H1 (cell line): ENCODE data around the gene LTA. TPM values are rescaled to one million over a fixed set of nuclear protein-coding genes. Genes with fewer than 3 reads are reported as not detected.

ENCODE experiments used
- CTCF ChIA-PET: fragments of 300-600 bp; sonication (Branson Sonifier 250); formaldehyde crosslinking; loops from one replicate; lab custom pipeline; 2021; ENCODE audit not compliant: partially characterized antibody; lab: Charles Lee
- POLR2A ChIA-PET: fragments of 300-600 bp; sonication (Branson Sonifier 250); formaldehyde crosslinking; loops from one replicate; lab custom pipeline; 2021; ENCODE audit warnings: inconsistent platforms; ENCODE audit not compliant: partially characterized antibody; lab: Charles Lee
- DNase-seq, 2 experiments: peaks; one replicate each; pipeline versions ENCODE4 v3.0.0 to v3.0.0-alpha.2; 2010 to 2022; ENCODE audit warnings: low spot score in 2 of 2, low read depth in 1 of 2, mixed read lengths in 1 of 2
- FAIRE-seq: peaks from 2 replicates; lab custom pipeline; 2011; peaks lifted over from hg19 to GRCh38; lab: Jason Lieb, UNC
- H2AFZ ChIP-seq: 2 replicates; pipeline ENCODE4 v1.8.1; 2012; ENCODE audit warnings: low read length, inconsistent platforms
- H2AK5ac ChIP-seq: 2 replicates; pipeline ENCODE4 v1.6.1; 2013; ENCODE audit warnings: low read depth, low read length
- H2BK120ac ChIP-seq: replicated peaks from 2 replicates; pipeline ENCODE3; 2013; ENCODE audit warnings: low read depth, low read length, inconsistent platforms
- H2BK12ac ChIP-seq: 2 replicates; pipeline ENCODE4 v1.6.1; 2013; ENCODE audit warnings: low read depth, low read length
- H2BK15ac ChIP-seq: 2 replicates; pipeline ENCODE4 v1.6.1; 2013; ENCODE audit warnings: low read length
- H2BK20ac ChIP-seq: 2 replicates; pipeline ENCODE4 v1.6.1; 2013; ENCODE audit warnings: low read length
- H2BK5ac ChIP-seq: 2 replicates; pipeline ENCODE4 v1.6.1; 2013; ENCODE audit warnings: low read depth, low read length
- H3K14ac ChIP-seq: 2 replicates; pipeline ENCODE4 v1.6.1; 2013; ENCODE audit warnings: inconsistent platforms; ENCODE audit not compliant: insufficient read length
- H3K18ac ChIP-seq: 2 replicates; pipeline ENCODE4 v1.6.1; 2013; ENCODE audit warnings: low read length; ENCODE audit errors: extremely low read depth
- H3K23ac ChIP-seq: 2 replicates; pipeline ENCODE4 v1.6.1; 2013; ENCODE audit warnings: inconsistent platforms; ENCODE audit not compliant: insufficient read length
- H3K23me2 ChIP-seq: 2 replicates; pipeline ENCODE4 v1.6.1; 2013; ENCODE audit warnings: low read depth, low read length
- H3K27ac ChIP-seq: 2 replicates; pipeline ENCODE4 v1.6.1; 2011; ENCODE audit warnings: low read depth, low read length, inconsistent platforms
- H3K27me3 ChIP-seq, 4 experiments: replicated peaks in 1 of 4; 1 replicate in 1 of 4; 2 replicates in 3 of 4; pipeline versions ENCODE4 v1.6.1 to v1.8.1; 2011 to 2013; ENCODE audit warnings: low read length in 3 of 4, mild to moderate bottlenecking in 3 of 4, inconsistent platforms in 2 of 4, mixed read lengths in 2 of 4, moderate library complexity in 1 of 4; ENCODE audit not compliant: control insufficient read depth in 3 of 4, insufficient read depth in 3 of 4; ENCODE audit errors: extremely low read depth in 1 of 4
- H3K36me3 ChIP-seq, 4 experiments: 2 replicates each; pipeline versions ENCODE4 v1.6.1 to v1.8.1; 2011 to 2013; ENCODE audit warnings: mild to moderate bottlenecking in 4 of 4, low read length in 3 of 4, moderate library complexity in 2 of 4, control low read depth in 1 of 4, inconsistent platforms in 1 of 4; ENCODE audit not compliant: insufficient read depth in 4 of 4, control insufficient read depth in 2 of 4
- H3K4ac ChIP-seq: replicated peaks from 2 replicates; pipeline ENCODE3; 2013; ENCODE audit warnings: low read length, low read depth, mixed read lengths, inconsistent platforms; ENCODE audit not compliant: insufficient read length
- H3K4me1 ChIP-seq, 4 experiments: replicated peaks in 1 of 4; 1 replicate in 1 of 4; 2 replicates in 3 of 4; pipeline versions ENCODE4 v1.6.1 to v1.8.1; 2011 to 2013; ENCODE audit warnings: low read length in 3 of 4, inconsistent platforms in 2 of 4, mixed read lengths in 1 of 4; ENCODE audit not compliant: insufficient read depth in 4 of 4, control insufficient read depth in 3 of 4
- H3K4me2 ChIP-seq, 2 experiments: 2 replicates each; pipeline versions ENCODE4 v1.6.1 to v1.8.1; 2011 to 2013; ENCODE audit warnings: low read depth in 2 of 2, low read length in 2 of 2, control low read depth in 1 of 2, inconsistent platforms in 1 of 2, mild to moderate bottlenecking in 1 of 2; ENCODE audit not compliant: insufficient read depth in 1 of 2
- H3K4me3 ChIP-seq, 4 experiments: fragments of 200-600, 300-600 bp in 1 of 4; sonication (generic), shearing (Covaris generic), sonication (Bioruptor Twin) in 1 of 4; 2 replicates each; pipeline versions ENCODE4 v1.5.1 to v1.8.1; 2011 to 2016; ENCODE audit warnings: low read length in 4 of 4, low read depth in 3 of 4, control low read depth in 2 of 4, inconsistent platforms in 2 of 4, mild to moderate bottlenecking in 2 of 4, mixed read lengths in 1 of 4, moderate library complexity in 1 of 4; ENCODE audit not compliant: insufficient read depth in 2 of 4; ENCODE audit errors: extremely low read depth in 1 of 4
- H3K56ac ChIP-seq: replicated peaks from 2 replicates; pipeline ENCODE3; 2013; ENCODE audit warnings: low read depth, mild to moderate bottlenecking, mixed read lengths, low read length, inconsistent platforms; ENCODE audit not compliant: insufficient read length
- H3K79me1 ChIP-seq: 2 replicates; pipeline ENCODE4 v1.6.1; 2013; ENCODE audit warnings: low read depth, low read length, control low read depth
- H3K79me2 ChIP-seq, 2 experiments: 2 replicates each; pipeline versions ENCODE4 v1.6.1 to v1.8.1; 2012 to 2013; ENCODE audit warnings: low read length in 2 of 2, mild to moderate bottlenecking in 2 of 2, inconsistent platforms in 1 of 2; ENCODE audit not compliant: insufficient read depth in 2 of 2, control insufficient read depth in 1 of 2
- H3K9ac ChIP-seq, 4 experiments: replicated peaks in 1 of 4; 1 replicate in 1 of 4; 2 replicates in 3 of 4; pipeline versions ENCODE4 v1.6.1 to v1.8.1; 2011 to 2013; ENCODE audit warnings: low read depth in 3 of 4, low read length in 3 of 4, control low read depth in 2 of 4, mild to moderate bottlenecking in 2 of 4, moderate library complexity in 2 of 4, inconsistent platforms in 1 of 4; ENCODE audit errors: extremely low read depth in 1 of 4
- H3K9me3 ChIP-seq, 2 experiments: 2 replicates each; pipeline versions ENCODE4 v1.6.1 to v1.8.1; 2012 to 2013; ENCODE audit warnings: mild to moderate bottlenecking in 2 of 2, moderate library complexity in 2 of 2, control low read depth in 1 of 2, inconsistent platforms in 1 of 2, low read depth in 1 of 2, low read length in 1 of 2, mixed read lengths in 1 of 2; ENCODE audit not compliant: insufficient read depth in 2 of 2
- H4K20me1 ChIP-seq, 2 experiments: replicated peaks in 1 of 2; 2 replicates each; pipeline versions ENCODE3 to v1.8.1; 2011 to 2013; ENCODE audit warnings: inconsistent platforms in 2 of 2, low read length in 2 of 2, mild to moderate bottlenecking in 1 of 2; ENCODE audit not compliant: insufficient read depth in 2 of 2, control insufficient read depth in 1 of 2
- H4K5ac ChIP-seq: 2 replicates; pipeline ENCODE4 v1.6.1; 2013; ENCODE audit warnings: low read length, low read depth, mixed read lengths, inconsistent platforms; ENCODE audit not compliant: insufficient read length
- H4K8ac ChIP-seq: 2 replicates; pipeline ENCODE4 v1.8.0; 2013; ENCODE audit warnings: mild to moderate bottlenecking, moderate library complexity, low read length, inconsistent platforms; ENCODE audit not compliant: insufficient read depth; ENCODE audit errors: extremely low read depth
- H4K91ac ChIP-seq: replicated peaks from 2 replicates; pipeline ENCODE3; 2013; ENCODE audit warnings: low read length, mixed read lengths, inconsistent platforms; ENCODE audit not compliant: insufficient read length
- CBX5 ChIP-seq: fragments of 300-800, 300-1000 bp; sonication (generic); IDR thresholded peaks from 2 replicates; pipeline ENCODE4 v1.7.1; 2016; ENCODE audit warnings: antibody characterized with exemption, low read length, low read depth
- CBX8 ChIP-seq: fragments of 300-800, 300-1000 bp; sonication (generic); IDR thresholded peaks from 2 replicates; pipeline ENCODE4 v1.7.1; 2016; ENCODE audit warnings: low read depth, low read length, borderline replicate concordance
- CHD1 ChIP-seq: IDR thresholded peaks from 2 replicates; pipeline ENCODE4 v1.6.1; 2012; ENCODE audit warnings: low read depth, low read length, improper control_type of control experiment
- HDAC2 ChIP-seq, 2 experiments: fragments of 300-600 bp in 1 of 2; sonication (generic) in 1 of 2; IDR thresholded peaks; 2 replicates each; pipeline ENCODE4 v1.6.1; 2011 to 2012; ENCODE audit warnings: low read depth in 2 of 2, low read length in 2 of 2, mild to moderate bottlenecking in 2 of 2, moderate library complexity in 2 of 2, borderline replicate concordance in 1 of 2, inconsistent platforms in 1 of 2
- NRF1 ChIP-seq: IDR thresholded peaks from 2 replicates; pipeline ENCODE4 v1.6.1; 2011; ENCODE audit warnings: mild to moderate bottlenecking, low read depth, low read length, improper control_type of control experiment
- RNF2 ChIP-seq: fragments of 200-900, 300-1000 bp; sonication (generic); IDR thresholded peaks from 2 replicates; pipeline ENCODE4 v1.7.1; 2016; ENCODE audit warnings: borderline replicate concordance, low read depth, mild to moderate bottlenecking, antibody characterized with exemption, low read length; ENCODE audit not compliant: poor library complexity, severe bottlenecking; ENCODE audit errors: missing control alignments
- TAF7 ChIP-seq: optimal IDR thresholded peaks from 2 replicates; pipeline ENCODE3; 2011; ENCODE audit warnings: low read depth, mild to moderate bottlenecking, inconsistent platforms, low read length, moderate library complexity, borderline replicate concordance
- WGBS, 2 experiments: shearing (Covaris generic) in 1 of 2; methylation state at CpG; one replicate each; pipeline versions ENCODE4 v1.1.6 to v1.1.7; 2013 to 2015; ENCODE audit warnings: low lambda C conversion rate in 2 of 2, mixed read lengths in 2 of 2, inconsistent platforms in 1 of 2, low coverage in 1 of 2, missing lambda C conversion rate in 1 of 2; ENCODE audit not compliant: insufficient replicate concordance in 2 of 2, insufficient coverage in 1 of 2, insufficient read length in 1 of 2; ENCODE audit errors: extremely low coverage in 1 of 2, missing lambda C conversion rate in 1 of 2; 5-methylcytosine and 5-hydroxymethylcytosine counted together
- polyA plus RNA-seq, 7 experiments: library from polyadenylated mRNA; depleted of rRNA in 3 of 7; stranded (reverse) in 5 of 7; unstranded in 2 of 7; fragments of >200 nt in 5 of 7; fragments of 200-250 nt in 2 of 7; gene quantifications; 1 replicate in 5 of 7; 2 replicates in 1 of 7; 4 replicates in 1 of 7; pipeline versions ENCODE4 v1.2.1 to v1.2.3, GENCODE V29; 2011 to 2013; ENCODE audit warnings: missing spikeins in 2 of 7, mixed read lengths in 2 of 7
- total RNA-seq: library from RNA; stranded (reverse); fragmentation: NEBNext Ultra II Directional; extraction: Animal tissue kit (Norgen Biotek cat#: 25700); gene quantifications from 2 replicates; pipeline ENCODE4 v1.2.1, GENCODE V29; 2021

The LTA gene
- total and polyA plus RNA-seq, 2 of the 8 experiments (the other 6 are each of a cell fraction or from before 2014, with no cell fraction given): not detected

DNA sequence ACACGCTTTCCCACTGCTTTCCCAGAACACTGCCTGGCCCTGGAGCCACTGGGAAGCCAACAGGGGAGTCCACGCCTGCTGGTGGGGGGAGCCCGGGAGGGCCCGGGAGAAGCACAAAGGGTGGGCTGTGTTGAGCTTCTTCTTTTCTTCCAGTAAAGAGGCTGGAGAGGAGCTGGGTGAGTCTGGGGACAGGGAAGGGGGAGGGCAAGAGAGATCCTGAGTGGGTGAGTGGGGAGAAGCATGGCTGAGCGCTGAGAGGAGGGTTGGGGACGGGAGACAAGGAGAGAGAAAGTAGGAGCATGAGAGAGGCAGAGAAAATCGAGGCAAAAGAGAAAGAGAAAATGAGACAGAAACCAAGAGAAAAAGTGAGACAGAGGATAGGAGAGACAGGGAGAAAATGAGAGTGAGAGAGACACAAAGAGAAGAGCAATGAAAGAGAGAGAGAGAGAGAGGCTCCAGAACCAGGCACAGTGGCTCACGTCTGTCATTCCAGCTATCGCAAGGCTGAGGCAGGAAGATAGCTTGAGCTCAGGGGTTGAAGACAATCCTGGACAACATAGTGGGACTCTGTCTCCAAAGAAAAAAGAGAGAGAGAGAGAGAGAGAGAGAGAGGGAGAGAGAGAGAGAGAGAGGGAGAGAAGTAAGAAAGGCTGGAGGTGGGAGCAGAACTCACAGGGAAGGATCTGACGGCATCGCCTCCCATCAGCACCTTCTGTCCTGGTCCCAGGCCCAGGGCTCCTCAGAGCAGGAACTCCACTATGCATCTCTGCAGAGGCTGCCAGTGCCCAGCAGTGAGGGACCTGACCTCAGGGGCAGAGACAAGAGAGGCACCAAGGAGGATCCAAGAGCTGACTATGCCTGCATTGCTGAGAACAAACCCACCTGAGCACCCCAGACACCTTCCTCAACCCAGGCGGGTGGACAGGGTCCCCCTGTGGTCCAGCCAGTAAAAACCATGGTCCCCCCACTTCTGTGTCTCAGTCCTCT, 16.0 kb downstream of the LTA start:
- Histone ChIP-seq H2BK5ac (no peak overlapping the region), H3K27ac (no peak overlapping the region), H3K23ac (no peak overlapping the region), H2BK20ac (no peak overlapping the region), H3K36me3 (no peaks in the 10 kb centered on the region), H3K18ac (no peak overlapping the region), H3K4me3 (no peak overlapping the region), H4K20me1 (no peaks in the 10 kb centered on the region), H3K9me3 (no peaks in the 10 kb centered on the region), H4K91ac (no peak overlapping the region), H3K4me1 (peaks cover 0 to 4% (median 0%) of the 10 kb centered on the region in 4 experiments; a peak in 1 of 7 replicates), H3K79me2 (no peaks in the 10 kb centered on the region), H3K9ac (no peak overlapping the region), H3K23me2 (0 out of 2 replicates have a peak, but pooled peaks cover 2% of the 10 kb centered on the region), H3K4ac (no peak overlapping the region), H3K56ac (no peak overlapping the region), H2AFZ (no peak overlapping the region), H4K5ac (no peak overlapping the region), H3K14ac (no peak overlapping the region), H3K4me2 (no peak overlapping the region), H2AK5ac (no peak overlapping the region), H3K79me1 (no peaks in the 10 kb centered on the region), H2BK120ac (no peak overlapping the region), H3K27me3 (no peaks in the 10 kb centered on the region), H2BK12ac (no peak overlapping the region), H2BK15ac (no peak overlapping the region), H4K8ac (no peak overlapping the region; the same call in 1 of the 2 replicates)
- ChIA-PET CTCF (interaction anchor here (0.7 to 22.0 kb wide), 10 partner anchors 4 to 69 kb away, joined by 3 to 640 read pairs (median 8); partner anchors contain the start of genes AIF1, ATP6V1G2, LST1 and LTB), POLR2A (interaction anchor here (0.6 to 3.9 kb wide), 12 partner anchors 8 to 59 kb away, joined by 3 to 16 read pairs (median 5); partner anchors contain the start of genes ATP6V1G2, DDX39B, MCCD1 and NFKBIL1)
- FAIRE-seq: no peak
- 84% methylated on average over 8 of the region's 12 CpGs; no CpG with 5 or more reads in 1 of the 2 experiments for WGBS, 2 experiments
- DNase-seq: no peak
- TF ChIP-seq RNF2: no peak
- TF ChIP-seq TAF7: no peak
- no peak for TF ChIP-seq NRF1
- no peak for TF ChIP-seq CBX8
- no peak for TF ChIP-seq CHD1
- no peak for TF ChIP-seq CBX5
- TF ChIP-seq HDAC2 (IDR thresholded peaks at IDR 0.05; ENCODE audit: borderline replicate concordance in 1 of 2, low read depth in 2 of 2, low read length in 2 of 2): no peak
